Spinal cord (tissue), 10 donors: ENCODE results near the gene CEP295NL. TPM values are rescaled to one million over a fixed set of nuclear protein-coding genes. Genes with fewer than 3 reads are reported as not detected.
A peak's percentile ranks its signal among the peaks of the same experiment; 100 is the strongest.
"Not testable (repeated sequence)": the region's sequence is repeated elsewhere in the genome, so short reads cannot be mapped to it uniquely, and the experiment has no call there.

Experiments
- DNase-seq, 6 donors: peaks; one replicate each; pipeline versions ENCODE4 v3.0.0 to v3.0.0-alpha.2; 2013 to 2015; ENCODE audit warnings: low spot score in 6 of 6, low read depth in 4 of 6
- H3K27ac ChIP-seq: one replicate; pipeline ENCODE4 v1.5.1; 2013; ENCODE audit warnings: low read depth, low read length, control low read depth
- H3K27me3 ChIP-seq: one replicate; pipeline ENCODE4 v1.6.1; 2013; ENCODE audit warnings: low read length; ENCODE audit not compliant: control insufficient read depth, insufficient read depth
- H3K36me3 ChIP-seq: one replicate; pipeline ENCODE4 v1.6.1; 2013; ENCODE audit warnings: low read length; ENCODE audit not compliant: control insufficient read depth, insufficient read depth
- H3K4me1 ChIP-seq: one replicate; pipeline ENCODE4 v1.6.1; 2013; ENCODE audit warnings: low read length; ENCODE audit not compliant: control insufficient read depth, insufficient read depth
- H3K4me3 ChIP-seq: one replicate; pipeline ENCODE4 v1.5.1; 2013; ENCODE audit warnings: low read depth, low read length, control low read depth
- H3K9me3 ChIP-seq: one replicate; pipeline ENCODE4 v1.6.1; 2013; ENCODE audit warnings: low read length; ENCODE audit not compliant: control insufficient read depth, insufficient read depth
- WGBS: methylation state at CpG from one replicate; pipeline ENCODE4 v1.1.5; 2013; ENCODE audit warnings: missing lambda C conversion rate; ENCODE audit not compliant: insufficient coverage; 5-methylcytosine and 5-hydroxymethylcytosine counted together
- long read RNA-seq, 4 donors: transcript quantifications; one replicate each; lab custom pipeline, GENCODE V29; 2026
- polyA plus RNA-seq, 2 donors: library from polyadenylated mRNA; unstranded; fragments of 120-200 nt; gene quantifications; one replicate each; pipeline ENCODE4 v1.2.1, GENCODE V29; 2013; ENCODE audit not compliant: insufficient read length in 2 of 2
- total RNA-seq, 2 donors: library from RNA; depleted of rRNA in 1 of 2; stranded (reverse); fragments of 120-200 nt in 1 of 2; fragments of >200 nt in 1 of 2; gene quantifications; one replicate each; pipeline versions ENCODE4 v1.2.3 to v1.2.4, GENCODE V29; 2013 to 2014
- donor health status: healthy.

The CEP295NL gene, protein sequence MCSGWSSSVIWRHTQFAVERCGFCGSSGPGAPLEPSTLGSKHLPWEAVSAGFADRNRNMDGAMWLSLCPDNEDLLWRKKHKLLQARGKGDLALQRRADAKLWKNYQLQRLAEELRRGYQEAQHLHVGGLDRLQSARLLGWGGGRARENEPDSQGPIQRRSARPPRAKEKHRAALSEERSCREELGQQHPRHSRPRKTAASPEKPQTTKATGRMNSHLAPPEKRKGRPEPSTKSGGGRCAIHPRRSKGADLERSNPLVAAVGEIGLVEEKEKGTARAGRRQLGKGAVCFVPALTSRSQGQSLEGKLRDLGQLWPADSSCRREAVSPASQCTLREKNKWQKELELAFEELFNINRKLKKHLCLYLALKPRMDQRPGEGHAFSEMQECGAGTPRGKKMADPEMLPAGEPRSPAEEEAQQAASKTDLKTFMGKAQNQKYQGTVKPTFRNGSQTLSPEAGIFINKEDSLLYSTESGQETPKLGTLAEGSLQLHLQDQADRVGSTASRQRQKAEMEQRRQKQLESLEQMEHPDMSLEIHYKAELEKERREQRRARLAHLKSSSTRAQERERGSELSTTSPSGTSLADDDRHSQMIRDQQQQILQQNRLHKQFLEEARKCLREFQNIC
- total RNA-seq (1 to 10 TPM; 3.1 to 3.3 TPM), polyA plus RNA-seq (1 to 10 TPM in 1 of 2 donors, under 1 TPM in 1; 0.27 to 3.2 TPM)
- long read RNA-seq, donor 1, result 0 reads
- long read RNA-seq, donor 2, result 0 reads
- long read RNA-seq, donor 3, result 0 reads
- long read RNA-seq, donor 4, result 0 reads

DNA sequence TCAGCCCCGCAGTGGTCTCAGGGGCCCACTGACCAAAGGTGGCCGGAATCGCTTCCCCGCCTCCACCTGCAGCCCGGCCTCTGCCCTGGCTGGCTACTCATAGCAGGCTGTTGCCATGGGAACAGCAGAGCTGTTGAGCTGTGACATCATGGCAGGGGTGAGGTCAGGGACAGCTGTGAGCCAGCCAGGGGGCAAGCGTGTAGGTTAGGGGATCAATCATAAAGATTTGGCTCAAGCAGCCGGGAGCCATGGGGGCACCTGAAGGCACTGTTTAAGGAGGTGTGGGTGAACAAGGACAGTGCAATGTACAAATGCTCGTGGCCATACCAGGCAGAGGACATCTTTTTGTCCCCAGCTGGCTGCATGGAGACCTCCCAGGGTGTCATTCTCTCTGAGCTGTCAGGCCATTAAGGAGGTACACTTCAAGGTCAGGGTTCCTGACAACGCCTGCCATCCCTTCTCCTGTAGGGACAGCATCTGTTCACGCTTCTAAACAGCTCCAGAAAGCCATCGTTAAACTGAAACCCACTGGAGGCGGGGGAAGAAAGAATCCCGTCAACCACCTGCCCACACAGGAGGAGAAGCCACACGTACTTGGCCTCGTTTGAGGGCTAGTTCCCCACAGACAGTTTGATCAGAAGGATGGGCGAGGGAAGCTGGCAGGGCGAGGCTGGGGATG lies at the start of gene CEP295NL:
Gene CEP295NL, minus strand, starts transcription at position 101 of the 679 bp plus-strand sequence. CDS start 1,373 bp downstream, outside the sequence.
- WGBS, result 52% methylated on average over 15 of the region's 17 CpGs
- H3K9me3 ChIP-seq, result no peaks in the 10 kb centered on the region
- H3K4me1 ChIP-seq, result peaks cover 34% of the 10 kb centered on the region
- no peak within 1 kb of the TSS for H3K4me3 ChIP-seq
- H3K27me3 ChIP-seq, result no peaks in the 10 kb centered on the region
- no peak within 1 kb of the TSS for H3K27ac ChIP-seq
- peaks cover 36% of the 10 kb centered on the region for H3K36me3 ChIP-seq
- DNase-seq, result peak in 1 of 6 donors; percentile 84

DNA sequence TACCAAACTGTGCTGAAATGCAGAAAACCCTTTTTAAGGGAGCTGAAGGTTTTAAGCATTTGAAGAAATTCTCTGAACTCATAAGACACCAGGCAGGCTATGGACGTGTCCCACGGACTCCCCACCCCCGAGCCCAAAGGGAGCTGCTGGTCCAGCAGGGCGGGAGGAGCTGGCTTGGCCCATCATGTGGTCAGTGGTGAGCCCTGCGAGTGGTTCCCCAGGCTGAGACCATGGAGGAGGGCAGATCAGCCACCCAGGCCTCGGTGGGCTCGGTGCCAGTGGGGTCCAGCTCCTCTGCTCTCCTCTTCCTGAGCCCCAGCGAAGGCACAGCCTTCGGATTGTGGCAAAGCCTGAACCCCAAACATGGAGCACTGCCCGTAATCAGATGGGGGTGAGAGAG lies 49.7 kb upstream of the CEP295NL start:
- H3K27ac ChIP-seq, result peak overlapping the region; percentile 81
- WGBS, result 88% methylated on average over 10 of the region's 10 CpGs
- H3K9me3 ChIP-seq, result peaks cover 2% of the 10 kb centered on the region
- no peaks in the 10 kb centered on the region for H3K36me3 ChIP-seq
- H3K27me3 ChIP-seq, result no peaks in the 10 kb centered on the region
- peaks cover 53% of the 10 kb centered on the region for H3K4me1 ChIP-seq
- DNase-seq, result no peak
- no peak overlapping the region for H3K4me3 ChIP-seq

DNA sequence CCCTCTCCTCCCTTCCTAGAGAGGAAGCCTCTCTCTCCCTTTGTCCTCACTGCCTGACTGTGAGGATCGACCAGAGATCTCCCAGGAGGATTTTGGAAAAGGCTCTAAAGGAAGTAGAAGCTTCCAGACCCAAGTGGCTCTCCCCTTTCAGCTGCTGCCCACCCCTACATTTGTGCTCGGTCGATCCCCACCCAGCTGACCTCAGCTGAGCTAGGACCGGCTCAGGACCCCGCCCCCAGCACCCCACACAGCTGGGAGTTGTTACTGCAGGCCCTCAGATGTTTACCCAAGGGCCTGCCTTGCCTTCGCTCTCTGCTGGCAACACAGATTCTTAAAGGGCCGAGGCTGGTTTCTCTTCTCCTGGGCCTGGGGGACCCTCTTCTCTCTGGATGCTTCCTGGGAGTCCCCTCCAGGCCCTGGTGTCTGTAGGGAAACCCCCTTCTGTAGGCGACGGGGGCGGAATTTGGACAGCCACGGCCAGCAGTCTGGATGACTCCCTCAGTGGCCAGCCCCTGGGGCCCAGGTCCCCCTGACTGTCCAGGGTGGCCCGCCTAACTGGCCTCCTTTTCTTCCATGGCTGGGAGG lies 49.1 kb upstream of the CEP295NL start:
- WGBS, result 58% methylated on average over 11 of the region's 12 CpGs
- Histone ChIP-seq H3K4me1 (peaks cover 54% of the 10 kb centered on the region), H3K36me3 (no peaks in the 10 kb centered on the region), H3K9me3 (peaks cover 2% of the 10 kb centered on the region), H3K27ac (peak overlapping the region; percentile 81), H3K27me3 (no peaks in the 10 kb centered on the region), H3K4me3 (no peak overlapping the region)
- peak in 1 of 6 donors; percentile 45 for DNase-seq

DNA sequence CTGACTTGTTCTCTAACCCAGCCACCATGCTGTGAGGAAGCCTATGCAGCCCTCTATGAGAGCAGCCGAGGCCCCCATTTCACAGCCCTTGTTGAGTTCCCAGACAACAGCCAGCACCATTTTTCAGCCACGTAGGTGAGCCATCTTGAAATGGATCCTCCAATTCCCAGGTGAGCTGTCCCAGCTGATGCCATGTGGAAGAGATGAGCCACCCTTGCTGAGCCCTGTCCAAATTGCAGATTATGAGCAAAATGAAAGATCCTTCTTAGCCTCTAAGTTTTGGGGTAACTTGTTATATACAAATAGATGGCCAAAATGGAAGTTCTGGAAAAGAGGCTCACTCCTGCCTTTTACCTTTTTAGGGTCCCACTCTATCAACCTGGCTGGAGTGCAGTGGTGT lies 47.9 kb upstream of the CEP295NL start:
- DNase-seq, result no peak
- Histone ChIP-seq H3K4me1 (peaks cover 51% of the 10 kb centered on the region), H3K27ac (no peak overlapping the region), H3K9me3 (peaks cover 2% of the 10 kb centered on the region), H3K4me3 (no peak overlapping the region), H3K36me3 (no peaks in the 10 kb centered on the region), H3K27me3 (no peaks in the 10 kb centered on the region)
- WGBS, result 95% methylated on average over 2 of the region's 2 CpGs

DNA sequence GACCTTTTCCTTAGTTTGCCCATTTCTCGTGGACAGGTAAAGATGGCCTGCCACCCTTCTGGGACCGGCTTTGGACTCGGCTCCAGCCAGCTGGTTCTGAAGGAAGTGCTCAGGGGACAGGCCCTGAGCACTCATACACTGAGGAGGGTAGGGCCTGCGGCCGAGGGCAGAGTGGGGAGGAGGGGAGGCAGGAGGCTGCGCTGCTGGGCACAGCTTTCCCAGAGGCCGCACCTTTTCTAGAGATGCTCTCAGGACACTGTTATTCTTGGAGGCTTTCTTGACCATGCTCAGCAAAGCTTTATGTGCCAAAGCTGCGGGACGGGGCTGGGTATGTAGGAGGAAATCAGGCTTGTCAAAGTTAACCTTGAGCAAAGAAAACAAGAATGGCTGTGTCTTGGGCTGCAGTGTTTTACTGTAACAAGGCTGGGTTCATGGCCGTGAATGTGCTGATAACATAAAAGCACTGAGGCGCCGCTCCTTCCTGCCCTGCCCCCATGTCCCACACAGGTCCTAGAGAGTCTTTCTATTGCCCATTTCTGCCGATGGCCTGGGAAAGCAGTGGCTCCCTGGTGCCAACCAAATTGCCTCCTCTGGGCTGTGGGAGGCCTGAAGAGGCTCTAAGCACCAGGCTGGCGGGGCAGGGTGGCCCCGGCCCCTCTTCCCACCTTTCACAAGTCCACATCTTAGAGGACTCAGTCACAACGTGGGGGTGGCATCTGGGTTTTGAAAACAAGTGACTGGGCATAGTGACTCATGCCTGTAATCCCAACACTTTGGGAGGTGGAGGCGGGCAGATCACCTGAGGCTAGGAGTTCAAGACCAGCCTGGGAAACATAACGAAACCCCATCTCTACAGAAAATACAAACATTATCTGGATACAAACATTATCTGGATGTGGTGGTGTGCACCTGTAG lies 44.5 kb upstream of the CEP295NL start:
- H3K27ac ChIP-seq, result no peak overlapping the region
- peaks cover 24% of the 10 kb centered on the region for H3K4me1 ChIP-seq
- 69% methylated on average over 7 of the region's 18 CpGs for WGBS
- peaks cover 2% of the 10 kb centered on the region for H3K9me3 ChIP-seq
- no peaks in the 10 kb centered on the region for H3K36me3 ChIP-seq
- H3K27me3 ChIP-seq, result no peaks in the 10 kb centered on the region
- no peak for DNase-seq
- no peak overlapping the region for H3K4me3 ChIP-seq

DNA sequence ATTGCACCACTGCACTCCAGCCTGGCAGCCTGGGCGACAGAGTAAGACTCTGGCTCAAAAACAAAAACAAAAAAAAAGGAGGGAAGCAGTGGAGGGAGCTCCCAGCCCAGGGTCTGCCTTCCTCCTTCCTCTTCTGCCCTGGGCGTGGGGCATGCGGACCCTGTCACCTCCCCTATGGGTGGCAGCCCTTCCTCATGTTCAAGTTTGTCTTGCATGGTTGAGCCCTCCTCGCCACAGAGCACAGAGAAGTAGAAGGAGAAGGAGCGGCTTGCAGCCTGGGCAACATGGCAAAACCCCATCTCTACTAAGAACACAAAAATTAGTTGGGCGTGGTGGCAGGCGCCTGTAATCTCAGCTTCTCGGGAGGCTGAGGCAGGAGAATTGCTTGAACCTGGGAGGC lies 43.6 kb upstream of the CEP295NL start:
- Histone ChIP-seq H3K9me3 (peaks cover 2% of the 10 kb centered on the region), H3K4me1 (peaks cover 15% of the 10 kb centered on the region), H3K4me3 (no peak overlapping the region), H3K27me3 (no peaks in the 10 kb centered on the region), H3K27ac (no peak overlapping the region), H3K36me3 (no peaks in the 10 kb centered on the region)
- no peak for DNase-seq
- WGBS, result 67% methylated on average over 1 of the region's 8 CpGs

DNA sequence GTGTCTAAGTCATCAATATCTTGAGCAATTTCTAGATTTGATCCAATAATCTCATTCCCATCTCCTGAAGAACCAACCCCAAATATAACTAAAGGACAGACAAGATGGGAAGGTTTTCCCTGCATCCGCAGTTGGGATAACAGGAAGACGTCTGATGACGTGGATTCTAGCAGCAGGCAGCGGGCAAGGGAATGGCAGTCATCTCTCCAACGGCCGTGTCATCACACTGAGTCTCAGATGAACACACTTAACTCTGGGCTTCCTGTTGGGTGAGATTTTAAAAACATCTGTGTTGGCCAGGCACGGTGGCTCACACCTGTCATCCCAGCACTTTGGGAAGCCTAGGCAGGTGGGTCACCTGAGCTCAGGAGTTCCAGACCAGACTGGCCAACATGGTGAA lies 43.1 kb upstream of the CEP295NL start:
- Histone ChIP-seq H3K27ac (no peak overlapping the region), H3K27me3 (no peaks in the 10 kb centered on the region), H3K36me3 (no peaks in the 10 kb centered on the region), H3K9me3 (peaks cover under 1% of the 10 kb centered on the region), H3K4me1 (peaks cover 14% of the 10 kb centered on the region), H3K4me3 (no peak overlapping the region)
- 93% methylated on average over 4 of the region's 7 CpGs for WGBS
- DNase-seq, result no peak

DNA sequence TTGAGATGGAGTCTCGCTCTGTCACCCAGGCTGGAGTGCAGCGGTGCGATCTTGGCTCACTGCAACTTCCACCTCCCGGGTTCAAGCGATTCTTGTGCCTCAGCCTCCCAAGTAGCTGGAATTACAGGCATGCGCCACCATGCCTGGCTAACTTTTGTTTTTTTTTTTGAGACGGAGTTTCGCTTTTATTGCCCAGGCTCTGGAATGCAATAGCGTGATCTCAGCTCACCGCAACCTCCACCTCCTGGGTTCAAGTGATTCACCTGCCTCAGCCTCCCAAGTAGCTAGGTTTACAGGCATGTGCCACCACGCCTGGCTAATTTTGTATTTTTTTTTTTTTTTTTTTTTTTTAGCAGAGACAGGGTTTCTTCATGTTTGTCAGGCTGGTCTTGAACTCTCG lies 42.5 kb upstream of the CEP295NL start:
- not testable (repeated sequence) for H3K36me3 ChIP-seq
- WGBS, result 89% methylated on average over 6 of the region's 12 CpGs

More for the DNA sequence above, 42.5 kb upstream of the CEP295NL start:
- H3K27me3 ChIP-seq, DNase-seq, H3K27ac ChIP-seq, H3K9me3 ChIP-seq, H3K4me3 ChIP-seq: not testable (repeated sequence)
- peaks cover 14% of the 10 kb centered on the region for H3K4me1 ChIP-seq
